GM18870 (cell line): ENCODE data around the gene HEATR3.
"Not testable (repeated sequence)": the region's sequence is repeated elsewhere in the genome, so short reads cannot be mapped to it uniquely, and the experiment has no call there.

Experiments
- ATAC-seq: cut with Tn5 transposase; IDR thresholded peaks from one replicate; pipeline ENCODE4 v1.9.1; 2021; ENCODE audit warnings: moderate library complexity; ENCODE audit not compliant: unreplicated experiment

HEATR3 gene

DNA sequence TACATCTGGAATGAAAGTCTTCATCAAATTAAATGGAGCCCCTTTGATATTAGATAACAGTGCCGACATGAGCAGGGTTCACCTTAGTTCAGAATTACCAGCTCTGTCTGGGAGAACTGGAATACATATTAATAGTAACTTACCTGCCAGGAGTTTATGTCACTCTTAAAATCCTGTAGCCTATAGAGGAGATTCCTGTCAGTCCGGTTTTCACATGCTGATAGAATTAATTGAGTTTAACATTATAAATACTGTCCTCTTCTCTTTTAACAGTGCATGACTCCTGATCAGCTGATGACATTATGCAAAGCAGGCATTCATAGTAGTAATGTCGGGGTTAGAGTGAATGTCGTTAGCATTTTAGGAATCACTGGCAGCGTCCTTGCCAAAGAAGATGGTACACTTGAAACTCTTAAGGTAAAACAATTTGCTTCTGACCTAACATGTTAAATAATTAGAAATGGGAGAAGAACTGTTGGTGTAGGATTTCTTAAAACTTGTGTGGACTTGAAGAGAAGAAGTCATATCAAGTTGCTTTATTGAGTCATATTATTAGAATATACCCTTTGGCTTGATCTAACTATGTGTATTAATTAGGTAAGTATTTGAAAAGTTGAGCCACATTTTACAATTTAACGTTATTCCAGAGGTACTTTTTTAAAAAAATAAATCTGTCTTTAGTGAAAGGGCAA is 34.3 kb downstream of the HEATR3 start:
- ATAC-seq = no peak

DNA sequence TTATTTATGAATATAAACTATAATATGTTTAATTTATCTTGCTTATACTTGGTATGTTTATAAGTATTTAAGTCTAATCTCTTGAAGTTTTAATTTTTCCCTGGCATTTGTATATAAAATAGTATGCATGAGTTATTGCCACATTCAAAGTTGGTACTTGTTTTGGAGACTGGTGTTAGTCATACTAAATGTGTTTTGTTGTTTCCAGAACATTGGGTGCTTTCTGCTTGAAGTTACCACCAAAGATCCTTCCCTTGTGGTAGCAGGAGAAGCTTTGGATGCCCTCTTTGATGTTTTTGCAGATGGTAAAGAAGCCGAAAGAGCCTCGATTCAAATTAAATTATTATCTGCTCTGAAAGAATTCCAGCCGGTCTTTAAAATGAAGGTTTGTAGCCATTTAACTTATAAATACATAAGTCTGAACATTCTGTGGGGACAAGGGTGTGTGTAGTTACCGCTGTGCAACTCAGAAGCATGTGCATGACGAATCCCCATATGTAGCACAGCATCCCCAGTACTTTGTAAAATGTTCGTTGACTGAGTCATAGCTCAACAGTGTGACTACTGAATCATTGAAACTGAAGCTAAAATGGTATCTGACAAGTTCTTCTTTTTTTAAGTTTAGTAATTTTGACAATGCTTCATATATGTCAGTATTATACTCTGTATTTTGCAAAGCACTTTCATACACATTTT is 36.4 kb downstream of the HEATR3 start:
- ATAC-seq = no peak

GRCh38 chr16:50103764-50104163 is 38.0 kb downstream of the HEATR3 start:
- ATAC-seq = no peak

- no peak for ATAC-seq
Observed at GRCh38 chr16:50114357-50115129, 48.8 kb downstream of the HEATR3 start.

DNA sequence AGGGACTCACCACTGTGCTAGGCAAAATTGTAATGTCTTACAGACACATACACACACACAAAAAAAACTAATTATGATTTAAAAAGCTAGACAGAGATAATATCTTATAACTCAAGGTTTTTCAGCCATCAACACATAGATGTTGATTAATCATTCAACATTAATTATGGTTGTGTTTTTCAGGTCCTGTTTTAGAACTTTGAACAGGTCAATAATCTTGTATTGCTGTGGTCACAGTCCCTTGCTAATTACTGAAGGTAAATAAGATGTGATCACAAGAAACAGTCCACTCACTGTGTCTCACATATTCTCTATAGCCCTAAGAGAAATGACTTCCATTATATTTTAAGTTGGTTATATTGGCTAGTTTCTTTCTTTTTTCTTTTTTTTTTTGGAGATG is 54.9 kb downstream of the HEATR3 start:
- no peak for ATAC-seq

- peak; percentile 49 for ATAC-seq
Observed at GRCh38 chr16:50121278-50121677, 55.5 kb downstream of the HEATR3 start.

DNA sequence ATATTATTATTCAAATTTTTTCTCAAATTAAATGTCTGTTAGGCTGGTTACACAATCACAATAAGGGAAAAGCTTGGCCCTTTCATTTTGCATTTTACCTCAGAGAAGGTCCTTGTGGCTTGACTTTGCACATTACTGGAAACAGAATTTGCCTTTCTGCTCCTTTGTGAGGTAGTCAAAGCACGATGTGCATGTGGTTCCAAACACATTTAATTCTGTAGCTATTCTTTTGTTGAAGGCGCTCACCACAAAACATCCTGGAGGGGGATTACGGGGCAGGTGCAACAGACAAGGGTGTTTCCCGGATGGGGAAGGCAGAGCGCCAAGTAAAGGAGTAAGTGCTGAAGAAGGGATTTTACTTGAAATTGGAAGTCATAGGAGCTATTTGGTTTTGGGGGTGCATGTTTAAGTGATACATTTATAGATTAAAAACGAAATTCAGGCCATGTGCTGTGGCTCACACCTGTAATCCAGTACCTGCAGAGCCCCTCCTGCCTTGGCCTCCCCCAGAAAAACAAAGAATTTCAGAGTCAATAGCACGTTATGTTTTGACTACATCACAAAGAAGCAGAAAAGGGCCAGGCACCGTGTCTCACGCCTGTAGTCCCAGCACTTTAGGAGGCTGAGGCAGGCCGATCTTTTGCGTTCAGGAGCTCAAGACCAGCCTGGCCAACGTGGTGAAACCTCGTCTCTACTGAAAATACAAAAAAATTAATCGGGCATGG is 56.1 kb downstream of the HEATR3 start:
- peak; percentile 51 for ATAC-seq

- no peak for ATAC-seq
Observed at GRCh38 chr16:50123417-50123816, 57.6 kb downstream of the HEATR3 start.

DNA sequence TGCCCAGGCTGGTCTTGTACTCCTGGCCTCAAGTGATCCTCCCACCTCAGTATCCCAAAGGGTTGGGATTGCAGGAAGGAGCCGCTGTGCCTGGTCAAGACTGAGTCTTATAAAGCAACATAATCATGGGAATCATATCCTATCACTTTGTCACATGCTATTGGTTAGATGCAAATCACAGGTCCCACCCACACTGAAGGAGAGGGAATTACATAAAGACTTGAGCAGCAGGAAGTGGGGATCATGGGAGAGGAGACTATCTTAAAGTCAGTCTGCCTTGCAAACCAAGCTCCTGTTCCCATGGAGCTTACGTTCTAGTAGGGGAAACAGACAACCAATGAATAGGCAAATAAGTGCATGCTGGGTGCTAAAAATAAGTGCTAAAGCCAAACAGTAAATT is 59.0 kb downstream of the HEATR3 start:
- ATAC-seq = no peak

DNA sequence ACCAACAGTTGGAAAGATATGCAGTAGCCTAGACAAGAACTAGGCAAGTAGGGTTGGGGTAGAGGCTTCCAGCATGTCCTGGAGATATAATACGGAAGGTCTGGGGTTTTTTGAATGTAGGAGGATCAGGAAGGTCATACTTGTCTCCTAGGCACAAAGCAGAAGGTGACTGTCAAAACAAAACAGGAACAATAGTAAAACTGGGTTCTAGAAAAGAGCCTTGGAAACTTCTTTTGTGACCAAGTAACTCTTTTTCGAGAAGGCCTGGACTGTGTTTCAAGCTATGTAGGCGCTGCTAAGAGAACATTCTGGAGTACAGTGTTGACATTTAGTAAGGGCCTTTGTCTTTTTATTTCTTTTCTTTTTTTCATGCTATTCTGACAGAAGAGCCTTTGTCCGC is 60.4 kb downstream of the HEATR3 start:
- no peak for ATAC-seq

- not testable (repeated sequence) for ATAC-seq
Observed at GRCh38 chr16:50132571-50132970, 66.8 kb downstream of the HEATR3 start.

- ATAC-seq = no peak
Observed at GRCh38 chr16:50133214-50133613, 67.4 kb downstream of the HEATR3 start.

- ATAC-seq = no peak
Observed at GRCh38 chr16:50136399-50136798, 70.6 kb downstream of the HEATR3 start.

GRCh38 chr16:50137268-50137667 is 71.5 kb downstream of the HEATR3 start:
- ATAC-seq = no peak

DNA sequence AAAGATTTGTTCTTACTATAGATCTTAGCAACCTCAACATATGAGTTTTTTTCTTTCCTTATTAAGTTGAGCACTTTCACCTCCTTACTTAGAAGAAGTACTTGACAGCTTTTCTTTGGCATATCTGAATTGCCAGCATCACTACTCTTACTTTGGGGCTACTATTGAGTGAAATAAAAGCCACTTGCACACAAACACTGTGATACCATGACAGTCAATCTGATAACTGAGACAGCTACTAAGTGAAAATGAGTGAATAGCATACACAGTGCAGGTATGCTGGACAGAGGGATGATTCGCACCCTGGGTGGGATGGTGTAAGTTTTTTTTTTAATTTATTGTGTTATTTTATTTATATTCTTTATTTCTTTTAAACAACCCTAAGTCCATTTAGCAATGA is 73.8 kb downstream of the HEATR3 start:
- no peak for ATAC-seq

- no peak for ATAC-seq
Observed at GRCh38 chr16:50144211-50144610, 78.4 kb downstream of the HEATR3 start.

DNA sequence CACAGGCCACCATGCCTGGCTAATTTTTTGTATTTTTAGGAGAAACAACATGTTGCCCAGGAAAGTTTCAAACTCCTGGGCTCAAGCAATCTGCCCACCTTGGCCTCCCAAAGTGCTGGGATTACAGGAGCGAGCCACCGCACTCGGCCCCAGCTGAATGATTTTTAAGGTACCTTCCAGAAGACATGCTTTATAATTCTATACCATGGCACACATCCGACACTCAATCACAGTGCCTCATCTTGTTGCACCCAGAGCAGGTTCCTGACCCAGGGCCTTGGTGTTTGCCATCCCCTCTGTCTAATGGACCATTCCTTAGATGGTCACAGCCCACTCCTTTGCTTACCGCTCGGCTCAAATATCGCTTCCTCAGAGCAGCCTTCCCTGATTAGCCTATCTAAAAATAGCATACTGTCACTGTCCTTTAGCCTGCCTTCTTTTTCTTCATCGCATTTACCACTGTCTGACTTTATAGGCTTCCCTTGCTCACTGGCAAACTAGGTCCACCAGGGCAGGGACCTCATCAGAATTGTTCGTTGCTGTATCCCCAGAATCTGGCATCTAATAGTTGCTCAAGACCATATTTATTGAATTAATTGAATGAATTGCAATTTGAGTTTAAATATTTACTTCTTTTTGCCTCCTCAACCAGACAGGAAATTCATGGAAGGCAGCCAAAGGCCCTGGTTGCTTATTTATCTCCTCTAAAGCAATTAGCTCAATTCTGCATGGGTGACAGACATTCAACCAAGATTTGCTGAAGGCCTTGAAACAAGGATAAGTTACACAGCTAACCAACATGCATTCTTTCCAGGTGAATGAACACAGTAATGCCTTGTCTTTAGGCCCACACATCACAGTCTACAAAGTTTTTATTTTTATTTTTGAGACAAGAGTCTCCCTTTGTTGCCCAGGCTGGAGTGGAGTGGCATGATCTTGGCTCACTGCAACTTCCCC is 81.0 kb downstream of the HEATR3 start:
- no peak for ATAC-seq

- ATAC-seq = no peak
Observed at GRCh38 chr16:50151322-50151721, 85.6 kb downstream of the HEATR3 start.

- no peak for ATAC-seq
Observed at GRCh38 chr16:50151756-50152155, 86.0 kb downstream of the HEATR3 start.

- peak; percentile 61 for ATAC-seq
Observed at GRCh38 chr16:50152351-50152806, 86.6 kb downstream of the HEATR3 start.
